ENCODE results near the gene AHI1.

GRCh38 chr6:135531954-135532490 is 34.5 kb upstream of the AHI1 start:
- TF ChIP-seq, protein P1, sequence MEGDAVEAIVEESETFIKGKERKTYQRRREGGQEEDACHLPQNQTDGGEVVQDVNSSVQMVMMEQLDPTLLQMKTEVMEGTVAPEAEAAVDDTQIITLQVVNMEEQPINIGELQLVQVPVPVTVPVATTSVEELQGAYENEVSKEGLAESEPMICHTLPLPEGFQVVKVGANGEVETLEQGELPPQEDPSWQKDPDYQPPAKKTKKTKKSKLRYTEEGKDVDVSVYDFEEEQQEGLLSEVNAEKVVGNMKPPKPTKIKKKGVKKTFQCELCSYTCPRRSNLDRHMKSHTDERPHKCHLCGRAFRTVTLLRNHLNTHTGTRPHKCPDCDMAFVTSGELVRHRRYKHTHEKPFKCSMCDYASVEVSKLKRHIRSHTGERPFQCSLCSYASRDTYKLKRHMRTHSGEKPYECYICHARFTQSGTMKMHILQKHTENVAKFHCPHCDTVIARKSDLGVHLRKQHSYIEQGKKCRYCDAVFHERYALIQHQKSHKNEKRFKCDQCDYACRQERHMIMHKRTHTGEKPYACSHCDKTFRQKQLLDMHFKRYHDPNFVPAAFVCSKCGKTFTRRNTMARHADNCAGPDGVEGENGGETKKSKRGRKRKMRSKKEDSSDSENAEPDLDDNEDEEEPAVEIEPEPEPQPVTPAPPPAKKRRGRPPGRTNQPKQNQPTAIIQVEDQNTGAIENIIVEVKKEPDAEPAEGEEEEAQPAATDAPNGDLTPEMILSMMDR (conservative IDR thresholded peaks at IDR 0.05; ENCODE audit: low read depth, low read length): no peak
- TF ChIP-seq EZH2 (IDR thresholded peaks at IDR 0.05; ENCODE audit: borderline replicate concordance, low read depth, low read length, poor library complexity, severe bottlenecking): no peak
